Keratinocyte (primary cell): ENCODE measurements around the gene GM2A. TPM values are rescaled to one million over a fixed set of nuclear protein-coding genes. Genes with fewer than 3 reads are reported as not detected.

Experiments
- DNase-seq: peaks from one replicate; pipeline ENCODE4 v3.0.0-alpha.2; 2011; ENCODE audit warnings: low read depth, missing footprints, low spot score
- FAIRE-seq: peaks from 2 replicates; lab custom pipeline; 2011; peaks lifted over from hg19 to GRCh38; lab: Jason Lieb, UNC
- H2AFZ ChIP-seq: 2 replicates; pipeline ENCODE4 v1.6.0; 2012; ENCODE audit warnings: low read length, control low read depth, inconsistent platforms; ENCODE audit not compliant: control insufficient read depth
- H3K27ac ChIP-seq: 2 replicates; pipeline ENCODE4 v1.5.1; 2011; ENCODE audit warnings: low read length; ENCODE audit not compliant: control insufficient read depth, insufficient read depth
- H3K27me3 ChIP-seq: 3 replicates; pipeline ENCODE4 v1.6.0; 2011; ENCODE audit warnings: low read length; ENCODE audit not compliant: control insufficient read depth, insufficient read depth; ENCODE audit errors: extremely low read depth
- H3K36me3 ChIP-seq, 2 experiments: 2 replicates in 1 of 2; 3 replicates in 1 of 2; pipeline ENCODE4 v1.5.1; 2011; ENCODE audit warnings: low read length in 2 of 2, mild to moderate bottlenecking in 1 of 2; ENCODE audit not compliant: control insufficient read depth in 2 of 2, insufficient read depth in 2 of 2; ENCODE audit errors: extremely low read depth in 1 of 2
- H3K4me1 ChIP-seq: 3 replicates; pipeline ENCODE4 v1.5.1; 2011; ENCODE audit warnings: low read length; ENCODE audit not compliant: control insufficient read depth, insufficient read depth; ENCODE audit errors: extremely low read depth
- H3K4me2 ChIP-seq: 3 replicates; pipeline ENCODE4 v1.6.0; 2011; ENCODE audit warnings: low read depth, low read length; ENCODE audit not compliant: control insufficient read depth, insufficient read depth; ENCODE audit errors: extremely low read depth
- H3K4me3 ChIP-seq, 3 experiments: fragments of 200-600 bp in 1 of 3; sonication (generic) in 1 of 3; 2 replicates in 2 of 3; 3 replicates in 1 of 3; pipeline ENCODE4 v1.5.1; 2011 to 2016; ENCODE audit warnings: low read length in 3 of 3, mild to moderate bottlenecking in 3 of 3, control low read depth in 2 of 3, inconsistent platforms in 1 of 3, low read depth in 1 of 3, mixed read lengths in 1 of 3, mixed run types in 1 of 3, moderate library complexity in 1 of 3; ENCODE audit not compliant: control insufficient read depth in 2 of 3, insufficient read depth in 2 of 3; ENCODE audit errors: extremely low read depth in 1 of 3
- H3K79me2 ChIP-seq: 2 replicates; pipeline ENCODE4 v1.6.0; 2012; ENCODE audit warnings: low read length; ENCODE audit not compliant: control insufficient read depth, insufficient read depth
- H3K9ac ChIP-seq: 3 replicates; pipeline ENCODE4 v1.6.0; 2011; ENCODE audit warnings: low read length; ENCODE audit not compliant: control insufficient read depth, insufficient read depth; ENCODE audit errors: extremely low read depth
- H3K9me1 ChIP-seq: 3 replicates; pipeline ENCODE4 v1.6.0; 2011; ENCODE audit warnings: low read length; ENCODE audit not compliant: control insufficient read depth, insufficient read depth; ENCODE audit errors: extremely low read depth
- H3K9me3 ChIP-seq: 2 replicates; pipeline ENCODE4 v1.5.1; 2012; ENCODE audit warnings: low read depth, low read length; ENCODE audit not compliant: control insufficient read depth
- H4K20me1 ChIP-seq: 3 replicates; pipeline ENCODE4 v1.6.0; 2011; ENCODE audit warnings: low read length; ENCODE audit not compliant: control insufficient read depth, insufficient read depth; ENCODE audit errors: extremely low read depth
- CTCF ChIP-seq, 3 experiments: IDR thresholded peaks in 1 of 3; conservative IDR thresholded peaks in 1 of 3; optimal IDR thresholded peaks in 1 of 3; 2 replicates in 2 of 3; 3 replicates in 1 of 3; pipeline versions ENCODE3 to v1.5.1; 2011; ENCODE audit warnings: low read length in 3 of 3, mild to moderate bottlenecking in 3 of 3, moderate library complexity in 2 of 3, control low read depth in 1 of 3, inconsistent platforms in 1 of 3; ENCODE audit not compliant: insufficient read depth in 2 of 3; ENCODE audit errors: extremely low read depth in 1 of 3
- EZH2 ChIP-seq: IDR thresholded peaks from one replicate; pipeline ENCODE4 v1.6.1; 2012; ENCODE audit warnings: inconsistent platforms, mild to moderate bottlenecking, low read length, moderate library complexity
- dilution Hi-C: fragments of 300-500 bp; cut with MboI; formaldehyde crosslinking; loops from one replicate; pipeline ENCODE4 v1.7.0; 2020; ENCODE audit warnings: low sequenced_read_pairs; ENCODE audit not compliant: extremely low pct_ligation_motif_present
- polyA plus RNA-seq, 5 experiments: library from polyadenylated mRNA; depleted of rRNA in 3 of 5; stranded (reverse) in 3 of 5; stranded (forward) in 1 of 5; unstranded in 1 of 5; fragments of >200 nt; gene quantifications; 1 replicate in 1 of 5; 2 replicates in 3 of 5; 3 replicates in 1 of 5; pipeline versions ENCODE4 v1.2.1 to v1.2.3, GENCODE V29; 2011 to 2012; ENCODE audit warnings: missing spikeins in 2 of 5, low read depth in 1 of 5, low replicate concordance in 1 of 5

Gene GM2A
- polyA plus RNA-seq, 1 donor (not counting 4 experiments of a cell fraction or from before 2014, with no cell fraction given): 117 TPM

DNA sequence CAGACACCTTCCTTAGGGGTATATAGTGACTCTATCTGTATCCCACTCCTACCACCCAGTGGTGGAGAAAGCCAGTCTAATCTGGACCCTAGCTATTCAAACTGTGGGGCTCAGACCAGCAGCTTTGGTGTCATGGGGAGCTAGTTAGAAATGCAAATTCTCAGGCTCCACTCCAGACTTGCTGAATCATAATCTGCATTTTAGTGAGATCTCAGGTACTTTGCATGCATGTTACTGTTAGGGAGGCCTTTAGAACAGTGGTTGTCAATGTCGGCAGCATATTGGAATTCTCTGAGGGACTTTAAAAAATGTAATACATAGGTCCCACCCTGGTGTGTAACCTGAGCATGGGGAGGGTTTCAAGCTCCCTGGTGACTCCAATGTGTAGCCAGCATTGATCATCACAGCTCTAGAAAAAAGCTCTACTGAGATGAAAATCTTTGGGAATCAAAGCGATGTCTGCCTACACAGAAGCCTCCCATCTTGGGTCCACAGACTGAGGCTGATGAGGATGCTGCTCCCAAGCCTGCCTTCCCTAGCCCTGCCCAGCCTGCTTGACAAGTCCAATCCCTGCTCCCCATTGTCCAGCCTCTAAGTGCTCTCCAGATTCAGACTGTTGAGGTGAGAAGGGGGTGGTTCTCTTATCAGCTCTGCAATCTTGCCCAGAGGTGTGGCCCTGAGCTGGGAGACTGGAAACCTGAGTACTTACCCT is 11.9 kb upstream of the GM2A start:
- TF ChIP-seq EZH2: no peak
- TF ChIP-seq CTCF (optimal IDR thresholded peaks at IDR 0.05 in 1 of 3, IDR thresholded peaks at IDR 0.05 in 1 of 3, conservative IDR thresholded peaks at IDR 0.05 in 1 of 3; ENCODE audit: extremely low read depth in 1 of 3, insufficient read depth in 2 of 3, low read length in 3 of 3): no peak
- Histone ChIP-seq H3K4me1 (no peaks in the 10 kb centered on the region), H3K27me3 (peaks cover 9% of the 10 kb centered on the region), H3K9me3 (no peaks in the 10 kb centered on the region), H3K4me2 (no peak overlapping the region), H4K20me1 (no peaks in the 10 kb centered on the region), H3K36me3 (no peaks in the 10 kb centered on the region), H2AFZ (no peak overlapping the region), H3K9me1 (no peaks in the 10 kb centered on the region), H3K27ac (no peak overlapping the region), H3K4me3 (no peak overlapping the region), H3K9ac (no peak overlapping the region), H3K79me2 (no peaks in the 10 kb centered on the region)
- dilution Hi-C loops: no loop called here
- DNase-seq (no peak), FAIRE-seq (no peak)

DNA sequence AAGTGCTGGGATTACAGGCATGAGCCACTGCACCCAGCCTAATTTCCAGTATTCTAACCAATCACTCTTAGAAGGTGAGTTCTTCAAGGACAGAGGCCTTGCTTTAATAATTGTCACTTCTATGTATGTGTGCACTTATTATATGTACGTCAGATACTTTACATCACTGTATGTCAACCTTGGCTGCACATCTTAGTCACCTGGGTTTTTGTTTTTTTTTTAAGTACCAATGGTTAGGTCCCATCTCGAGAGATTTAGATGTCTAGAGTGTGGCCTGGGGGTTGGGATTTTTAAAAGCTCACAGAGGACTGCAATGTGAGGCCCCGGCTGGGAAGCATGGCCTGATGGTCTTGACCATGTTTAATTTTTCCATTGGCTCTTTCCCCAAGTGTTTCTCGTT is 9.9 kb upstream of the GM2A start:
- no peak for TF ChIP-seq EZH2
- Histone ChIP-seq H2AFZ (no peak overlapping the region), H3K4me3 (no peak overlapping the region), H3K4me1 (no peaks in the 10 kb centered on the region), H3K9me3 (no peaks in the 10 kb centered on the region), H3K4me2 (no peak overlapping the region), H3K27me3 (peaks cover 5% of the 10 kb centered on the region), H3K27ac (no peak overlapping the region), H4K20me1 (no peaks in the 10 kb centered on the region), H3K36me3 (no peaks in the 10 kb centered on the region), H3K9me1 (no peaks in the 10 kb centered on the region), H3K79me2 (no peaks in the 10 kb centered on the region), H3K9ac (no peak overlapping the region)
- FAIRE-seq: no peak
- no peak for DNase-seq
- dilution Hi-C loops: no loop called here

- no peaks in the 10 kb centered on the region for H3K79me2 ChIP-seq
- no peak overlapping the region for H3K4me3 ChIP-seq
- no peak overlapping the region for H3K9ac ChIP-seq
- no peaks in the 10 kb centered on the region for H3K36me3 ChIP-seq
- no peak overlapping the region for H2AFZ ChIP-seq
- no peak for TF ChIP-seq CTCF (optimal IDR thresholded peaks at IDR 0.05 in 1 of 3, IDR thresholded peaks at IDR 0.05 in 1 of 3, conservative IDR thresholded peaks at IDR 0.05 in 1 of 3; ENCODE audit: extremely low read depth in 1 of 3, insufficient read depth in 2 of 3, low read length in 3 of 3)
- no peak for TF ChIP-seq EZH2
- H3K9me3 ChIP-seq: no peaks in the 10 kb centered on the region
- no peaks in the 10 kb centered on the region for H4K20me1 ChIP-seq
- FAIRE-seq (no peak), DNase-seq (no peak)
- dilution Hi-C loops: no loop called here
- no peak overlapping the region for H3K4me2 ChIP-seq
- peaks cover under 1% of the 10 kb centered on the region for H3K27me3 ChIP-seq
- no peaks in the 10 kb centered on the region for H3K4me1 ChIP-seq
- no peaks in the 10 kb centered on the region for H3K9me1 ChIP-seq
- no peak overlapping the region for H3K27ac ChIP-seq
Observed at GRCh38 chr5:151243564-151243963, 9.4 kb upstream of the GM2A start.
